K562 (cell line): ENCODE measurements around the gene GMEB2. TPM values are rescaled to one million over a fixed set of nuclear protein-coding genes. Genes with fewer than 3 reads are reported as not detected.

Experiments used
- ATAC-seq: fragments of 200-7000 bp; cut with Tn5 transposase; 3 replicates; pipeline ENCODE4 v1.9.1; 2020; ENCODE audit warnings: moderate library complexity
- BruUV-seq: library from RNA; stranded (reverse); fragments of 400-500 nt; replicated peaks from 2 replicates; lab custom pipeline; 2021; lab: Mats Ljungman, UMichigan
- CTCF ChIA-PET: fragments of 300-600 bp; formaldehyde crosslinking; extraction: SDS; loops from one replicate; lab custom pipeline; 2021; ENCODE audit warnings: low intra/inter-chr PET ratio; lab: Yijun Ruan, JAX
- POLR2A ChIA-PET: fragments of 300-600, 350-650 bp; sonication (Branson Sonifier 250); formaldehyde crosslinking; extraction: SDS; loops from one replicate; lab custom pipeline; 2021; ENCODE audit warnings: antibody characterized with exemption, inconsistent platforms; lab: Yijun Ruan, JAX
- DNase-seq, 4 experiments: peaks; one replicate each; pipeline versions ENCODE4 v3.0.0 to v3.0.0-alpha.2; 2011 to 2018; ENCODE audit warnings: low spot score in 3 of 4, mixed read lengths in 3 of 4; ENCODE audit errors: extremely low read depth in 1 of 4
- FAIRE-seq: peaks from 2 replicates; lab custom pipeline; 2011; peaks lifted over from hg19 to GRCh38; lab: Jason Lieb, UNC
- H2AFZ ChIP-seq: 2 replicates; pipeline ENCODE4 v1.6.0; 2011; ENCODE audit warnings: low read depth, low read length, control low read depth, inconsistent platforms
- H3K27ac ChIP-seq: fragments of 200-600 bp; 3 replicates; pipeline ENCODE4 v1.8.0; 2011; ENCODE audit warnings: low read depth, mild to moderate bottlenecking, control low read depth, inconsistent platforms, low read length, moderate library complexity, mixed read lengths; ENCODE audit errors: extremely low read depth
- H3K27me3 ChIP-seq, 2 experiments: fragments of 300-600 bp in 1 of 2; 2 replicates in 1 of 2; 3 replicates in 1 of 2; pipeline versions ENCODE4 v1.6.0 to v1.8.0; 2011; ENCODE audit warnings: inconsistent platforms in 2 of 2, low read length in 2 of 2, mild to moderate bottlenecking in 1 of 2, mixed read lengths in 1 of 2, moderate library complexity in 1 of 2; ENCODE audit not compliant: control insufficient read depth in 2 of 2, insufficient read depth in 2 of 2
- H3K36me3 ChIP-seq: fragments of 300-600 bp; 3 replicates; pipeline ENCODE4 v1.8.0; 2011; ENCODE audit warnings: mild to moderate bottlenecking, low read length, inconsistent platforms; ENCODE audit not compliant: control insufficient read depth, insufficient read depth
- H3K4me1 ChIP-seq, 2 experiments: fragments of 200-600 bp in 1 of 2; replicated peaks in 1 of 2; 2 replicates in 1 of 2; 3 replicates in 1 of 2; pipeline versions ENCODE4 v1.5.1 to v1.8.0; 2011; ENCODE audit warnings: inconsistent platforms in 2 of 2, low read length in 2 of 2, mild to moderate bottlenecking in 1 of 2, mixed read lengths in 1 of 2, moderate library complexity in 1 of 2; ENCODE audit not compliant: control insufficient read depth in 2 of 2, insufficient read depth in 2 of 2
- H3K4me2 ChIP-seq: 2 replicates; pipeline ENCODE4 v1.6.1; 2011; ENCODE audit warnings: low read length, control low read depth, inconsistent platforms, mixed read lengths; ENCODE audit not compliant: insufficient read depth
- H3K4me3 ChIP-seq: fragments of 200-600 bp; sonication (generic), shearing (Covaris generic); 2 replicates; pipeline ENCODE4 v1.5.1; 2016; ENCODE audit warnings: control low read depth, inconsistent platforms
- H3K79me2 ChIP-seq: fragments of 200-600 bp; 3 replicates; pipeline ENCODE4 v1.8.0; 2011; ENCODE audit warnings: low read length, inconsistent platforms; ENCODE audit not compliant: control insufficient read depth, insufficient read depth
- H3K9ac ChIP-seq, 2 experiments: 2 replicates each; pipeline versions ENCODE4 v1.6.0 to v1.6.1; 2011; ENCODE audit warnings: low read depth in 2 of 2, low read length in 2 of 2, control low read depth in 1 of 2, inconsistent platforms in 1 of 2, mild to moderate bottlenecking in 1 of 2, mixed read lengths in 1 of 2; ENCODE audit not compliant: insufficient read depth in 1 of 2
- H3K9me1 ChIP-seq: one replicate; pipeline ENCODE4 v1.6.0; 2011; ENCODE audit warnings: inconsistent platforms, mild to moderate bottlenecking, low read length, moderate library complexity; ENCODE audit not compliant: control insufficient read depth, insufficient read depth
- H3K9me3 ChIP-seq: replicated peaks from 2 replicates; pipeline ENCODE4 v1.5.1; 2011; ENCODE audit warnings: low read depth, low read length, inconsistent platforms; ENCODE audit not compliant: control insufficient read depth, insufficient read depth
- H4K20me1 ChIP-seq: replicated peaks from 2 replicates; pipeline ENCODE4 v1.6.1; 2011; ENCODE audit warnings: low read length, inconsistent platforms, mixed read lengths; ENCODE audit not compliant: control insufficient read depth, insufficient read depth
- CHD4 ChIP-seq: fragments of 200-600 bp; sonication (generic); IDR thresholded peaks from 3 replicates; pipeline ENCODE4 v1.6.1; 2012; ENCODE audit warnings: low read depth, mild to moderate bottlenecking, mixed read lengths, low read length, inconsistent platforms; ENCODE audit not compliant: insufficient read depth, insufficient replicate concordance, poor library complexity, severe bottlenecking
- POLR2G ChIP-seq: fragments of 200-400 bp; formaldehyde crosslinking; IDR thresholded peaks from 2 replicates; pipeline ENCODE4 v1.6.1; 2017; ENCODE audit warnings: low read depth, mild to moderate bottlenecking, antibody characterized with exemption, low read length, moderate library complexity
- RBFOX2 ChIP-seq: fragments of 200-400 bp; formaldehyde crosslinking; IDR thresholded peaks from 2 replicates; pipeline ENCODE4 v1.6.1; 2017; ENCODE audit warnings: low read depth, mild to moderate bottlenecking, low read length, moderate library complexity
- ZC3H11A ChIP-seq: IDR thresholded peaks from 2 replicates; pipeline ENCODE4 v1.6.1; 2012; ENCODE audit warnings: low read depth, low read length, improper control_type of control experiment
- WGBS: fragments of 100-300 bp; shearing (Covaris generic); methylation state at CpG from one replicate; pipeline ENCODE4 v1.1.6; 2016; ENCODE audit warnings: low coverage, mixed read lengths; ENCODE audit not compliant: insufficient coverage; ENCODE audit errors: missing lambda C conversion rate; 5-methylcytosine and 5-hydroxymethylcytosine counted together
- in situ Hi-C: fragments of 300-500 bp; cut with MboI; formaldehyde crosslinking; loops from 4 replicates; pipeline ENCODE4 v1.15.0; 2018; ENCODE audit warnings: inconsistent platforms, mixed read lengths
- intact Hi-C: fragments of 100-400 bp; cut with micrococcal nuclease; formaldehyde crosslinking; loops from 2 replicates; pipeline ENCODE4 v1.14.2; 2022
- polyA plus RNA-seq, 8 experiments: library from polyadenylated mRNA; depleted of rRNA in 4 of 8; stranded (reverse) in 5 of 8; unstranded in 3 of 8; fragments of >200 nt; fragmentation: Nextera tagmentation in 2 of 8; fragmentation: Illumina TruSeq in 1 of 8; extraction: Ambion mirVana in 2 of 8; extraction: Trizol in 1 of 8; gene quantifications; 2 replicates each; pipeline versions ENCODE4 v1.2.1 to v1.2.3, GENCODE V29; 2011 to 2014; ENCODE audit warnings: inconsistent platforms in 1 of 8, missing spikeins in 1 of 8
- total RNA-seq, 7 experiments: library from RNA; depleted of rRNA in 6 of 7; stranded (reverse); fragments of >200 nt in 6 of 7; fragmentation: Illumina TruSeq in 2 of 7; extraction: Trizol in 2 of 7; gene quantifications; 2 replicates each; pipeline versions ENCODE4 v1.2.1 to v1.2.3, GENCODE V29; 2011 to 2021; ENCODE audit warnings: low replicate concordance in 1 of 7

GMEB2 gene
- total and polyA plus RNA-seq, 9 of the 15 experiments (the other 6 are each of a cell fraction or from before 2014, with no cell fraction given) = 0.03 to 13.9 (median 6.3) TPM

DNA sequence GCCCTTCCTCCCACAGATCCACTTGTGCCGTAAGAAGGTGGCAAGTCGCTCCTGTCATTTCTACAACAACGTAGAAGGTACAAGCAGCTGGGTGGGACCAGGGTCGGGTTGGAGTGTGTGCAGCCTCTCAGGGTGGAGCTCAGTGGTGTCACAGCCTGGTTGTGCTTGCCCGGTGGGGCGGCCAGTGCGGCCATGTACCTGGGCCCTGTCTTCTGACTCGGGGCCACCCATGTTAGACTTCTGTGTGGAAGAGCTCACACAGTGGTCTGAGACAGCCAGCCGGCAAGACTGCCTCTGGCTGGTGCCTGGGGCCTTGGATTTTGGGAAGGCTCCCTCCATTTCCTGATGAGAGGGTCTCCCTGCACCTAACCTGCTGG lies 35.9 kb upstream of the GMEB2 start:
- Histone ChIP-seq H3K4me1 (peaks cover 6 to 41% of the 10 kb centered on the region in 2 experiments; a peak in 4 of 5 replicates), H3K36me3 (peaks cover 77% of the 10 kb centered on the region; the same call in 2 of the 3 replicates), H4K20me1 (no peaks in the 10 kb centered on the region), H3K27ac (no peak overlapping the region), H3K9me3 (no peaks in the 10 kb centered on the region), H3K79me2 (peaks cover 16% of the 10 kb centered on the region), H3K9me1 (peaks cover 3% of the 10 kb centered on the region), H2AFZ (no peak overlapping the region), H3K9ac (no peak overlapping the region)
- BruUV-seq = no TSS peak
- in situ Hi-C loops = no loop called here
- no peak for FAIRE-seq
- intact Hi-C loops = no loop called here
- POLR2A ChIA-PET = interaction anchor here (1.2 kb wide), 1 partner anchor 24 kb away, joined by 3 read pairs; no protein-coding TSS in a partner anchor
- ATAC-seq = no peak
- TF ChIP-seq ZC3H11A = no peak
- TF ChIP-seq, all 486 proteins: peak for 0
- 90% methylated on average over 5 of the region's 9 CpGs for WGBS
- no peaks in the 10 kb centered on the region for H3K27me3 ChIP-seq
- H3K4me3 ChIP-seq = no peak overlapping the region
- CTCF ChIA-PET = no interaction called here
- no peak for DNase-seq
- H3K4me2 ChIP-seq = no peak overlapping the region

DNA sequence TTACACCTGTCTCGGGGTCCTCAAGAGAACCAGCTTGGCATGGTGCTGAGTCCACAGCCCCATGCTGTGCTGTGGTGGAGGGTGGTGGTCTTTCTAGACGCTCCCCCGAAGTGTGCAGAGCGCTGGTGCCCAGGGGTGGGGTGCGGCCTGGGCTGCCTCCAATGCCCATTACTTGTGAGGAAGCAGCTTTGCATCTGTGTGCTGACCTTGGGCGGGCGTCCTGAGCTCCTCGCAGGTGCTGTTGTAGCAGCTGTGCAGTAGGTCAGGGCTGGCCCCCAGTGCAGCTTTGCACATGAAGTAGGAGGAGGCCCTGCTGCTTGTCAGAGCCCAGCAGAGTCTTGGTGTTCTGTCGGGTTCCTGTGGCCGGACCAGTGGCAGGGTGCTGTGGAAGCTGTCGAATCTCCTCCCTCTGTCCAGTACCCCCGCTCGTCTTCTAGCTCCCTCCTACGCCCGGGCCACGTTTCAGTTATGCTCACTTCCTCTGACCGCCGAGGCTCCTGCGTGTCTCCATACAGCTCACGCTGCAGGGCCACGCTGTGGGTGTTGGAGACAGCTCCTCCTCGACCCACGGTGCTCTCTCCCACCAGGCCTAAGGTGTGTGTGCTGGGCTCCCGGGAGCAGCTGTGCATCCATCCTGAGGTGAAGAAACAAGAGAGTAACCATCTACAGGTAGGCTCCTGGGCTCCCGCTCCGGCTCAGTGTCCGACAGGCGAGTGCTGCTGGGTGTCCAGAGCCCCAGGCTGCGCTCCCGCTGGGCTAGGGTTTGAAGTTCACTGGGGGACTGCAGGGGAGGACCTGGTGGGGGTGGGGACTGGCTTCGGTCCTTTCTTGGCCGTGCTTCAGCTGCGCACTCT lies 35.3 kb upstream of the GMEB2 start:
- no peaks in the 10 kb centered on the region for H3K27me3 ChIP-seq
- H3K9me1 ChIP-seq = peaks cover 3% of the 10 kb centered on the region
- peaks cover 22% of the 10 kb centered on the region for H3K79me2 ChIP-seq
- FAIRE-seq (no peak), ATAC-seq (no peak), DNase-seq (no peak)
- TF ChIP-seq CHD4 = no peak
- 0 out of 2 replicates have a peak, but pooled peaks have one; percentile 29 for TF ChIP-seq POLR2G
- TF ChIP-seq RBFOX2 = 0 out of 2 replicates have a peak, but pooled peaks have one; percentile 1
- ChIA-PET POLR2A (interaction anchor here (0.6 to 1.7 kb wide), 4 partner anchors 10 to 133 kb away, joined by 3 read pairs; no protein-coding TSS in a partner anchor), CTCF (no interaction called here)
- no peak overlapping the region for H3K4me2 ChIP-seq
- WGBS = 90% methylated on average over 23 of the region's 33 CpGs
- H2AFZ ChIP-seq = no peak overlapping the region
- H3K4me1 ChIP-seq = peaks cover 10 to 47% of the 10 kb centered on the region in 2 experiments; a peak in 4 of 5 replicates
- no TSS peak for BruUV-seq
- intact Hi-C loops = no loop called here
- peak overlapping the region in 1 of 2 experiments; percentile 47; a peak in 1 of 4 replicates for H3K9ac ChIP-seq
- no peaks in the 10 kb centered on the region for H4K20me1 ChIP-seq
- H3K4me3 ChIP-seq = no peak overlapping the region
- in situ Hi-C loops = no loop called here
- no peak overlapping the region for H3K27ac ChIP-seq
- H3K9me3 ChIP-seq = no peaks in the 10 kb centered on the region
- H3K36me3 ChIP-seq = peaks cover 71% of the 10 kb centered on the region; the same call in 2 of the 3 replicates
